Measurements from ENCODE around the gene ABHD17C.

Gene ABHD17C

DNA sequence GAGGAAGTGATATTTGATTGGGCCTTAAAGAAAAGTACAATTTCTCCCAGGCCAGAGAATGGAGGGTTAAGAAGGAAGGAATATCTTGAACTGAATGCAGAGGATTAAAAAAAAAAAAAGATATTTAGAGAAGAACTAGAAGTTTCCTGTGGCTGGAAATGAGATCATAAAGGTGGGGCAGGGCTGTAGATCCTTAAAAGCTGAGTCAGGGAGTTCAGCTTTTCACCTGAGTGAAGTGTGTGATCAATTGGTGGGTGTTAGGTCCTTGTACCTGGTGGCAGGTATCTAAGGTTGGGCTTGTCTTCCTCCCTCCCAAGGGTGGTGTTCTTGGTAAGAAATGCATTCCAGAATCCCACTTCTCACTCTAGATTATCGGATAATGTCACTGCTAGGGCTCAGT lies 95.9 kb downstream of the ABHD17C start:
- no peaks in the 10 kb centered on the region for H3K4me1 ChIP-seq (ENCODE audit: insufficient read depth, low read length, poor library complexity, severe bottlenecking)
- H3F3A ChIP-seq (ENCODE audit: low read depth): no peaks in the 10 kb centered on the region
- no peaks in the 10 kb centered on the region for H3K27me3 ChIP-seq (ENCODE audit: insufficient read depth, low read length, poor library complexity, severe bottlenecking)
- no peaks in the 10 kb centered on the region for H3K79me2 ChIP-seq (ENCODE audit: insufficient read depth, low read length)
- no peak overlapping the region for H3K4me2 ChIP-seq (ENCODE audit: low read depth, low read length, poor library complexity, severe bottlenecking)
- no peaks in the 10 kb centered on the region for H3K9me3 ChIP-seq (ENCODE audit: insufficient read depth, low read depth, low read length)
- TF ChIP-seq EZH2phosphoT487 (IDR thresholded peaks at IDR 0.05; ENCODE audit: borderline replicate concordance): no peak
- TF ChIP-seq, protein P1, sequence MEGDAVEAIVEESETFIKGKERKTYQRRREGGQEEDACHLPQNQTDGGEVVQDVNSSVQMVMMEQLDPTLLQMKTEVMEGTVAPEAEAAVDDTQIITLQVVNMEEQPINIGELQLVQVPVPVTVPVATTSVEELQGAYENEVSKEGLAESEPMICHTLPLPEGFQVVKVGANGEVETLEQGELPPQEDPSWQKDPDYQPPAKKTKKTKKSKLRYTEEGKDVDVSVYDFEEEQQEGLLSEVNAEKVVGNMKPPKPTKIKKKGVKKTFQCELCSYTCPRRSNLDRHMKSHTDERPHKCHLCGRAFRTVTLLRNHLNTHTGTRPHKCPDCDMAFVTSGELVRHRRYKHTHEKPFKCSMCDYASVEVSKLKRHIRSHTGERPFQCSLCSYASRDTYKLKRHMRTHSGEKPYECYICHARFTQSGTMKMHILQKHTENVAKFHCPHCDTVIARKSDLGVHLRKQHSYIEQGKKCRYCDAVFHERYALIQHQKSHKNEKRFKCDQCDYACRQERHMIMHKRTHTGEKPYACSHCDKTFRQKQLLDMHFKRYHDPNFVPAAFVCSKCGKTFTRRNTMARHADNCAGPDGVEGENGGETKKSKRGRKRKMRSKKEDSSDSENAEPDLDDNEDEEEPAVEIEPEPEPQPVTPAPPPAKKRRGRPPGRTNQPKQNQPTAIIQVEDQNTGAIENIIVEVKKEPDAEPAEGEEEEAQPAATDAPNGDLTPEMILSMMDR (conservative IDR thresholded peaks at IDR 0.05; ENCODE audit: low read length): no peak
- H3K4me3 ChIP-seq (ENCODE audit: low read length, poor library complexity, severe bottlenecking): no peak overlapping the region
- H3K9ac ChIP-seq (ENCODE audit: low read depth, low read length, poor library complexity, severe bottlenecking): no peak overlapping the region
- no peaks in the 10 kb centered on the region for H4K20me1 ChIP-seq (ENCODE audit: insufficient read depth, low read length, poor library complexity, severe bottlenecking)
- no peak overlapping the region for H2AFZ ChIP-seq (ENCODE audit: low read length)
- no peaks in the 10 kb centered on the region for H3K9me2 ChIP-seq (replicated peaks; ENCODE audit: low read depth, low read length)
- H3K36me3 ChIP-seq (ENCODE audit: insufficient read depth, low read length): no peaks in the 10 kb centered on the region

DNA sequence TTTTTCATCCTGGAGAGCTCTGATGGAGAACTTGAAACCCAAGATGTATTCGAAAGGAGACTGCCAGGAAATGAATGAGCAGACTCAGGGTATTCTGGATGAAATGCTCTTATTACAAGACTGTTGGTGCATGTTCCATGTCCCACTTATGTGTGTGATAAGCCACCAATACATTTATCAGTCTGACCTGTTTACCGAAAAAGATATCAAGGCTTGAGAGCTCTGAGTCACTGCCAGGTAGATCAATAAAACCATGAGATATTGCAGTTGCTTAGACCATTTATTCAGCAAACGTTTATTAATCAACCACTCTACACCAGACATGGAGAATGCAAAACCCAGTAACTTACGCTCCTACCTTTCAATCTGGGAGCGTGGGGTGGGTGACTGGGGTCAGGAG lies 101.3 kb downstream of the ABHD17C start:
- no peak overlapping the region for H3K9ac ChIP-seq (ENCODE audit: low read depth, low read length, poor library complexity, severe bottlenecking)
- no peaks in the 10 kb centered on the region for H3K27me3 ChIP-seq (ENCODE audit: insufficient read depth, low read length, poor library complexity, severe bottlenecking)
- no peaks in the 10 kb centered on the region for H4K20me1 ChIP-seq (ENCODE audit: insufficient read depth, low read length, poor library complexity, severe bottlenecking)
- no peak overlapping the region for H2AFZ ChIP-seq (ENCODE audit: low read length)
- no peaks in the 10 kb centered on the region for H3K9me2 ChIP-seq (replicated peaks; ENCODE audit: low read depth, low read length)
- H3K9me3 ChIP-seq (ENCODE audit: insufficient read depth, low read depth, low read length): no peaks in the 10 kb centered on the region
- H3F3A ChIP-seq (ENCODE audit: low read depth): no peaks in the 10 kb centered on the region
- no peak for TF ChIP-seq EZH2phosphoT487 (IDR thresholded peaks at IDR 0.05; ENCODE audit: borderline replicate concordance)
- TF ChIP-seq, protein P1 (conservative IDR thresholded peaks at IDR 0.05; ENCODE audit: low read length): no peak
- H3K4me1 ChIP-seq (ENCODE audit: insufficient read depth, low read length, poor library complexity, severe bottlenecking): no peaks in the 10 kb centered on the region
- no peaks in the 10 kb centered on the region for H3K36me3 ChIP-seq (ENCODE audit: insufficient read depth, low read length)
- H3K4me3 ChIP-seq (ENCODE audit: low read length, poor library complexity, severe bottlenecking): no peak overlapping the region
- H3K4me2 ChIP-seq (ENCODE audit: low read depth, low read length, poor library complexity, severe bottlenecking): no peak overlapping the region
- no peaks in the 10 kb centered on the region for H3K79me2 ChIP-seq (ENCODE audit: insufficient read depth, low read length)

DNA sequence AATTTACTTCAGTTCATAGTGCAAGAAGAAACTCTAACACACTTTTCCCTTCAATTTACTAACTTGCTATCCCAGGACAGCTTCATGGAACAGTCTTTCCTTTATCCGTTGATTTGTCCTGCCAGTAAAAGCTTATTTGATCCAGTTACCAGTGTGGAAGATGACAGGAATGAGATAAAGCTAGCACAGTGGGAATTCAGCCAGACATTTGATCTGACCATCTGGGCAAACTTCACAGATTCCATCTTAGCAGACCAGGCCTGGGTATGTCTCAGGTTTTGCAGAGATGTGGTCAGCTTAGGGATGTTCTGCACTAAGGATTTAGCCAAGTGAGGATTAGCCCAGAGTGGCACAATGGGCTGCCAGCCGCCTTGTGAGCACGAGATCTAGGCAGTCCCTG lies 103.8 kb downstream of the ABHD17C start:
- H3K9me3 ChIP-seq (ENCODE audit: insufficient read depth, low read depth, low read length): no peaks in the 10 kb centered on the region
- no peak overlapping the region for H2AFZ ChIP-seq (ENCODE audit: low read length)
- no peaks in the 10 kb centered on the region for H3F3A ChIP-seq (ENCODE audit: low read depth)
- H4K20me1 ChIP-seq (ENCODE audit: insufficient read depth, low read length, poor library complexity, severe bottlenecking): no peaks in the 10 kb centered on the region
- no peaks in the 10 kb centered on the region for H3K79me2 ChIP-seq (ENCODE audit: insufficient read depth, low read length)
- H3K4me1 ChIP-seq (ENCODE audit: insufficient read depth, low read length, poor library complexity, severe bottlenecking): no peaks in the 10 kb centered on the region
- peaks cover 7% of the 10 kb centered on the region for H3K27me3 ChIP-seq (ENCODE audit: insufficient read depth, low read length, poor library complexity, severe bottlenecking)
- no peaks in the 10 kb centered on the region for H3K36me3 ChIP-seq (ENCODE audit: insufficient read depth, low read length)
- H3K4me3 ChIP-seq (ENCODE audit: low read length, poor library complexity, severe bottlenecking): no peak overlapping the region
- no peak overlapping the region for H3K9ac ChIP-seq (ENCODE audit: low read depth, low read length, poor library complexity, severe bottlenecking)
- TF ChIP-seq EZH2phosphoT487 (IDR thresholded peaks at IDR 0.05; ENCODE audit: borderline replicate concordance): no peak
- TF ChIP-seq, protein P1 (conservative IDR thresholded peaks at IDR 0.05; ENCODE audit: low read length): no peak
- no peaks in the 10 kb centered on the region for H3K9me2 ChIP-seq (replicated peaks; ENCODE audit: low read depth, low read length)
- no peak overlapping the region for H3K4me2 ChIP-seq (ENCODE audit: low read depth, low read length, poor library complexity, severe bottlenecking)
